Measurements from ENCODE around the gene LRRC75B.

- TF ChIP-seq CTCF (IDR thresholded peaks at IDR 0.05; ENCODE audit: insufficient read depth, low read depth, low read length) (no peak), EZH2 (IDR thresholded peaks at IDR 0.05; ENCODE audit: insufficient read depth, low read length) (no peak)
Observed at GRCh38 chr22:24541681-24542515, 51.0 kb downstream of the LRRC75B start.

Measured in astrocyte (in vitro differentiated cells and primary cell).